Tongue (tissue), 2 donors: Measurements from ENCODE around the gene PLEKHD1. TPM values are rescaled to one million over a fixed set of nuclear protein-coding genes. Genes with fewer than 3 reads are reported as not detected.

Source experiments
- DNase-seq: peaks from one replicate; pipeline ENCODE4 v3.0.0-alpha.2; 2015
- total RNA-seq: library from RNA; depleted of rRNA; stranded (reverse); fragments of >200 nt; gene quantifications from one replicate; pipeline ENCODE4 v1.2.3, GENCODE V29; 2014

The PLEKHD1 gene
- total RNA-seq, 1 donor from 2014 or later, result 0.21 TPM

- peak; percentile 60 for DNase-seq
These were observed 63.3 kb downstream of the PLEKHD1 start for GRCh38 chr14:69547701-69548348.

DNA sequence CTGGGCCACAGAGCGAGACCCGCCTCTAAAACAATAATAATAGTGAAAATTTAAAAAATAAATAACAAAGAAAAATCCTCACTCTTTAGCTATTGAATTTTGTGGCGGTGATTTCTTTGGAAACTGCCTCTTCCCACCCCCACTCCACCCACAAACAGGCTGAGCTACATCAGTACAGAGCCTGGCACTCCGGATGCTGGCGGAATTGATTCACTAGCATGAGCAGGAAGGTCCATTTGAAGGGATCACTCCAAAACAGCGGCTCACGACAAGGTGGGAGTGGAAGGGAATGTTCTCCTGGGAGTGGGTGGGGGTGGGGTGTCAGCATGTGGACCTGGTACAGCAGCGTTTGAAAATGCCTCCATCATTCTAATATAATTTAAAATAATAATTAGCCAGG, 64.0 kb downstream of the PLEKHD1 start:
- no peak for DNase-seq

DNA sequence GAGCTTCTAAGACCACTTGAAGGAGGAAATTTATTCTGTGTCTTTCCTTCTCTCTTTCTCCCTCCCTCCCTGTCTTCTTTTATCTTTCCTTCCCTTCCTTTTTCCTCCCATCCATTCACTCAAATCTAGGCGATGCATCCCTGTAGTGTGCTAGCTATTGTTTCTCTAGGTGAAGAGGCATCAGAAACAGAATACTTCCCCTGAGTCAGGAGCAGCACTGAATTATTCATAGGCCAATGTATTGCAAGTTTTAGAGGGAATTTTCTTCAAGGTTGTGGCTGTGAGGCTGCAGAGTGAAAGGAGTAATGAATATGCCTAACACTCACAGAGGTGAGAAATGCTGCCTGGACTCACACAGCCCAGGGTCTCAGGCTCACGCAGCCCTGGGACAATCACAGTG, 67.0 kb downstream of the PLEKHD1 start:
- DNase-seq, result no peak

DNA sequence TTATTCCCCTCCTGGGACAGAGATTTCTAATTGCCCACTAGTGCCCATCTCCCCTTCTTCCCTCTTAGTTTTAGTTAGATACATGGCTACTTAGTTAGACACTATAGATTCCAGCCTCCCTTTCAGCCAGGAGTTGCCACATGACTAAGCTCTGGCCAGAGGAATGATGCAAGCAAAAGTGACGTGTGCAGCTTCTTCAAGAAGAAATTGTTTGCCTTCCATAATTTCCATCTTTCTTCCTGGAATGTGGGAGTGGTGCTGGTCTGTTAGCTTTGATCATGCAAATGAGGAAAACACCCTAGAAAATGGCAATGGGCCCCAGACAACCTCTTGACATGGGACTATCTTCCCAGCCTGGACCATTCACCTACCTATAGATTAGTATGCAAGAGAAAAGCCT, 68.7 kb downstream of the PLEKHD1 start:
- no peak for DNase-seq

- peak; percentile 27 for DNase-seq
These were observed 70.0 kb downstream of the PLEKHD1 start for GRCh38 chr14:69554500-69554899.

GRCh38 chr14:69558774-69559173, 74.2 kb downstream of the PLEKHD1 start:
- no peak for DNase-seq

DNA sequence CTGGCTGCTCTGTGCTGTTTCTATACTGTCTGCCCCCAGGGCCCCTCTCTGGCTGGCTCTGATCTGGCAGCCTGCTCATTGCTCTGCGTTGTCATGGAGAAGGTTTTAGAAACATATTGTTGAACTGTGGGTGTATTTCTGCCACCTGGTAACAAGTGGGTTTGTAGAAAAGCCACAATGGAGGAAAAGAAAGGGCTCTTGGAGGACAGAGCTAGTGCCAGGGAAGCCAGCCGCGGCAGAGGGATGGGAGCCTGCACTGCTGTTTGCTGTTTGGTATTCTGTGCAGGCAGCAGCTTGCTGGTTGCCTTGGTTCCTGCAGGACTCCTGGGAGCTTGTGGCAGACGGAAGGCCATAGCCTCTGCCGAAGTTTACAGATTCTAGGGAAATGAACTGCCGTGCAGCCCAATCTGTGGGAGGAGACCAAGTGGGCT, 75.1 kb downstream of the PLEKHD1 start:
- peak; percentile 66 for DNase-seq

DNA sequence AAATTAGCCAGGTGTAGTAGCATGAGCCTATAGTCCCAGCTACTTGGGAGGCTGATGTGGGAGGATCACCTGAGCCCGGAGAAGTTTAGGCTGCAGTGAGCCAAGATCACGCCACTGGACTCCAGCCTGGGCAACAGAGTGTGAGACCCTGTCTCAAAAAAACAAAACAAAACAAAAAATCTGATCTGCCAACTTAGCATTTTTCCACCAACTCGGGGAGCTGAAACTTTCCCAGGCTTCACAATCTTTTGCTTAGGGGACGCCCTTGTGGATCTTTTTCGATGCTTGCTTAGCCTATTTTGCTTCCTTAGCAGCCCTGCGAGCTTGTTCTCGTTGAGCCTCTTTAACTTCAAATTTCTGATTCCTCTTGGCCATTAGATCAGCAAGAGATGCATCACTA, 76.3 kb downstream of the PLEKHD1 start:
- DNase-seq, result no peak

GRCh38 chr14:69561893-69562292, 77.4 kb downstream of the PLEKHD1 start:
- DNase-seq, result no peak

- DNase-seq, result no peak
These were observed 83.0 kb downstream of the PLEKHD1 start for GRCh38 chr14:69567563-69567962.

- no peak for DNase-seq
These were observed 85.3 kb downstream of the PLEKHD1 start for GRCh38 chr14:69569859-69570258.

DNA sequence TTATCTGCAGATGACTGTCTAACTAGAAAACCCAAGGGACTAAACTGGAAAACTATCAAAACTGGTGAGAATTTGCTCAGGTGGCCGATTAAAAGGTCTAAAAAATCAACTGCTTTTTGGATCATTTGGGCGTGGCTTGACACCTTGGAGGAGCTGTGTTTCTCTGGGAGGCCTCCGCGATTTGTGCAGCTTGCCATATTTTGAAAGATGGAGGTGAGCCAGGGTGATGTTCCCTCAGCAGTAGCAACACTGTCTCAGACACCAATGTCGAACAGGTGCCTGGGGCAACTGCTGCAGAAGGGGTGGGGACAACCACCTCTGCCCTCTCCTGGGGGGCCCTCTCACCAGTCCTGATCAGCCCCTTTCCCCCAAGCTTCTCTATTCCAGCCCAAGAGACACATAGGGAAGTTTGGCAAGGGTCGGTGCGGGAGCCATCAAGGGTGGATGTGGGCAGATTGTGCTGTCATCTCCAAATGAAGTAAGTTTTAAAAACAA, 86.4 kb downstream of the PLEKHD1 start:
- DNase-seq, result no peak

- DNase-seq, result peak; percentile 29
These were observed 87.0 kb downstream of the PLEKHD1 start for GRCh38 chr14:69571449-69572029.

- DNase-seq, result peak; percentile 64
These were observed 87.7 kb downstream of the PLEKHD1 start for GRCh38 chr14:69572030-69572840.

GRCh38 chr14:69572841-69573135, 88.3 kb downstream of the PLEKHD1 start:
- no peak for DNase-seq

- no peak for DNase-seq
These were observed 88.8 kb downstream of the PLEKHD1 start for GRCh38 chr14:69573205-69573830.

- DNase-seq, result peak; percentile 65
These were observed 89.3 kb downstream of the PLEKHD1 start for GRCh38 chr14:69573831-69574262.

- DNase-seq, result peak; percentile 83
These were observed 89.9 kb downstream of the PLEKHD1 start, which contains the start of gene CCDC177 for GRCh38 chr14:69574263-69574953. Gene CCDC177 (minus strand): TSS chr14:69574871. CDS start chr14:69573622, 1,249 bp downstream.

DNA sequence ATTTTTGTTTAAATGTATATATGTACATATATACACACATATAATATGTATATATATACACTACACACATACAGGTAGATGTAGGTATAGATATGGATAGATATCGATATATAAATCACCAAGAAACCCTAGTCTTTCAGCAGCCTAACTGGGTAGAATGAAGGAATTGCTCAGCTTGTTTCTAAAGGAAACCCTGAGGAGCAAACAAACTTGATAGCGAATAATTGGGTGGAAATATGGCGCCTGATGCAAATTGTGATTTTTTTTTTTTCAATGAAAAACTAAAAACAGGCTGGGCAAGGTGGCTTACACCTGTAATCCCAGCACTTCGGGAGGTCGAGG, 90.4 kb downstream of the PLEKHD1 start:
- DNase-seq, result no peak

DNA sequence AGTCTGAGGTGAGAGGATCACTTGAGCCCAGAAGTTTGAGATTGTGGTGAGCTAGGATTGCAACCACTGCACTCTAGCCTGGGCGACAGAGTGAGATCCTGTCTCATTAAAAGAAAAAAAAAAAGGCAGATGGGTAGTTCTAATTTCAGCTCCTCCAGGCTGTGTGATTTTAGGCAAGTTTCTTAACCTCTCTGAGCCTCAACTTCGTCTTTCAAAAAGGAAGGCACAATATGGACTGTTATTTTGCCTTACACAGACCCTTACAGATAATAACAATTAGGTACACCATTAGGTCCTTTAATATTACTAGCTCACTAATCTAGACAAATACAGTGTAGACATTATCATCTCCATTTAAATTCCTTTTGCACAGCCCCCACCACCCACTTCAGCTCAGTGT, 94.9 kb downstream of the PLEKHD1 start:
- no peak for DNase-seq

GRCh38 chr14:69580009-69580577, 95.6 kb downstream of the PLEKHD1 start:
- DNase-seq, result peak; percentile 47
